NT2/D1 (cell line): Measurements from ENCODE around the gene IVNS1ABP.

Experiments used
- SUZ12 ChIP-seq: IDR thresholded peaks from 2 replicates; pipeline ENCODE4 v1.6.1; 2011; ENCODE audit not compliant: insufficient read length, insufficient read depth; ENCODE audit errors: extremely low read depth
- YY1 ChIP-seq: IDR thresholded peaks from 2 replicates; pipeline ENCODE4 v1.6.1; 2011; ENCODE audit not compliant: insufficient read length, insufficient read depth
- ZNF274 ChIP-seq: IDR thresholded peaks from 2 replicates; pipeline ENCODE4 v1.6.1; 2011; ENCODE audit warnings: mild to moderate bottlenecking, low read depth, low read length

DNA sequence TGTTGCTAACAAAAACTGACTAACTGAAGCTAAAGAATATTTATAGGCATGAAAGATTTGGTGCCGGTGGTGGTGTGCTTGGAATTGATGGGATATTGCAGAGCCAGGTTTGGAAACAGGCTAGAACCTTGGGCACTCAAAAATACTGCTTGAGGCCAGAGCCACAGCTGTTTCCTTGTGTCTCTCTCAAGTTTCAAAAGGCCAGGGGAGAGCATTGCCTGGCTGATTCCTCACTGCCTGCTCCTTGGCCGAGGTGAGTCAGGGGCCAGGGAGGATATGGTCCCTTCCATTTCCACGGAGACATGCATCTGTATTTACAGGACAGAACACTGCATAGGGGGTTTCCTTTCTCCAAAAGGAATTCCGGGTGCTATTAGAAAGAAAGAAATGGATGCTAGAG lies 36.1 kb upstream of the IVNS1ABP start:
- TF ChIP-seq ZNF274 (no peak), YY1 (no peak), SUZ12 (no peak)
